HG03280 (cell line): ENCODE data around the gene CD99.
A peak's percentile ranks its signal among the peaks of the same experiment; 100 is the strongest.
"Not testable (repeated sequence)": the region's sequence is repeated elsewhere in the genome, so short reads cannot be mapped to it uniquely, and the experiment has no call there.

ENCODE experiments used
- ATAC-seq: cut with Tn5 transposase; IDR thresholded peaks from one replicate; pipeline ENCODE4 v1.9.1; 2021; ENCODE audit warnings: mild to moderate bottlenecking, moderate library complexity; ENCODE audit not compliant: unreplicated experiment

Gene CD99

DNA sequence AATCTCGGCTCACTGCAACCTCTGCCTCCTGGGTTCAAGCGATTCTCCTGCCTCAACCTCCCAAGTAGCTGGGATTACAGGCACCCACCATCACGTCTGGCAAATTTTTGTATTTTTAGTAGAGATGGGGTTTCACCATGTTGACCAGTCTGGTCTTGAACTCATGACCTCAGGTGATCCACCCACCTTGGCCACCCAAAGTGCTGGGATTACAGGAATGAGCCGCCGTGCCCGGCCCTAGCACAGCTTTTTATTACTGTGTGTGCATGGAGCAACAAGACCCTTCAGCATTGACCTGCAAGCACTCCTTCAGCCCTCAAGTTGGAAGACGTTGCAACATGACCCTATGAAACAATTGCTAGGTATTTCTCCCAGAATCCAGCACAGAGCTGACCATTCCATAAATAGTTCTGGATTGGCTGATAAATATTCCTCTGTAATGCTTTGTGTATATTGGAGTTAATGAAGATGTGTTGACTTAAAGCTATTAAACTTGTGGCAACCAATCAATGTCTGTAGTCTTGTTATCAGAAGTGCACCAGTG, 15.4 kb upstream of the CD99 start:
- ATAC-seq: not testable (repeated sequence)

DNA sequence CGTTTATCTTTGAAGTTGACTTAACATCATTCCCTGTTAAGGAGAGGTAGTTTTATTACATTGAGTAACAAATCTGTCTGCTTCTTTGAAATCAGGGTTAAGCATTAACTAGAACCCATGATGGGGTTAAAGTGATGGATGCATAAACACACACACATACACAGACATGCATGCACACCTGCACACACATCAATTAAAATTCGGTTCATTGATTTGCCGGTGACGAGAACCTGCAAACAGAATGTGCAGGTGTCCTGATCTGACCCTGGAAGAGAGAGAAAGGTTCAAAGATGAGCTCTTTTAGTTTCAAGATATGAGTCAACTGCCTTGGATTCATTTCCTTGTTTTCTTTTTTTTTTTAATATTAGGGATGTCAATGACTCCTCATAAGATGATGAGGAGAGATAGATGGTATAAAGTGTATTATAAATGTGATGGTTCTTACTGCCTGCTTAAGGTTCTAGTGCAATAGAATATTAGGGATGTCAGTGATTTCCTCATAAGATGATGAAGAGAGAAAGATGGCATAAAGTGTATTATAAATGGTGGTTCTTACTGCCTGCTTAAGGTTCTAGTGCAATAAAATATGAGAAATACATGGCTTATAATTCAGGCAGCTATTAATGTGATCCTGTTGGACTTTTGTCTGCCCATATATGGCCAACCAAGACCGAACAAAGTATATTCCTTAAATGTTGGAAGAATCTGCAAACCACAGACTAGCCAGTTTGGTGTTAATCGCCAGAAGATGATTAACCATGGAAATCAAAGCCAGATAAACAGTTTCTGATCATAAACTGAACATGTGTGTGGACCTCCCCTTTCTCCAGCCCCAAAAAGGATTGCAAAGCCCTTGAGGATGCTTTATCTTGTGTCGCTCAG, 14.1 kb upstream of the CD99 start:
- ATAC-seq: no peak

DNA sequence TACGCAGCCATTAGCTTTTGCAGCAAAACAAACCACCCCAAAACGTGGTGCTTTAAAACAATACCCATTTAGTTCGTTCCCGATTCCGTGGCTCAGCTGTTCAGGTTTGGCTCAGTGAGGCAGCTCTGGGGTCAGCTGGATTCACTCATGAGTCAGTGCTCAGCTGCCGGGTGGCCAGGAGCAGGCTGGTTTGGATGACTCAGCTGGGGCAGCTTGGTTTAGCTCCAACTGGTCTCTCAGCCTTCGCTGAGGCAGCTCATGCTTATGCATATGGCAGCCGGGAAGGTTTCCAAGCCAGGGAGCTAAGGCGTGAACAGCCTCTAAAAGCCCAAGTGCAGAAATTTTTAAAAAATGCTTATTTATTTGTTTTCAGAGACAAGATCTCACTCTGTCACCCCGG, 13.3 kb upstream of the CD99 start:
- no peak for ATAC-seq

DNA sequence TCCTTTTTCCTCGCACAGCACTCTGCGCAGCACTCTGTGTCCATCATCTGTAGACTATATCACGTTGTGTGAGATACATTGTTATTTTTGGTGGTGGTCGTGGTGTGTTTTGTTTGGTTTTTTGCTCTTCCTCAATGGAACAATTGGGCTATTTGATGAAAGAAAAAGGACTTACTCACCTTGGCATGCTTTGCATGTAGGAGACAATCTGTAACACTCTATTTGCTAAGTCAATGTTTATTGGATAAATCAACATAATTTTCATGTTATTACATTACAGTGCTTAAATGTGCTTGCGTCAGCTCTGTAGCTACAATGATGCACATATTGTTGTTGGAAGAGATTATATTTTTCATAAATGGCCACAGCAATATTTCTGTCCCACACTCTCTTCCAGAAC, 12.5 kb upstream of the CD99 start:
- no peak for ATAC-seq

DNA sequence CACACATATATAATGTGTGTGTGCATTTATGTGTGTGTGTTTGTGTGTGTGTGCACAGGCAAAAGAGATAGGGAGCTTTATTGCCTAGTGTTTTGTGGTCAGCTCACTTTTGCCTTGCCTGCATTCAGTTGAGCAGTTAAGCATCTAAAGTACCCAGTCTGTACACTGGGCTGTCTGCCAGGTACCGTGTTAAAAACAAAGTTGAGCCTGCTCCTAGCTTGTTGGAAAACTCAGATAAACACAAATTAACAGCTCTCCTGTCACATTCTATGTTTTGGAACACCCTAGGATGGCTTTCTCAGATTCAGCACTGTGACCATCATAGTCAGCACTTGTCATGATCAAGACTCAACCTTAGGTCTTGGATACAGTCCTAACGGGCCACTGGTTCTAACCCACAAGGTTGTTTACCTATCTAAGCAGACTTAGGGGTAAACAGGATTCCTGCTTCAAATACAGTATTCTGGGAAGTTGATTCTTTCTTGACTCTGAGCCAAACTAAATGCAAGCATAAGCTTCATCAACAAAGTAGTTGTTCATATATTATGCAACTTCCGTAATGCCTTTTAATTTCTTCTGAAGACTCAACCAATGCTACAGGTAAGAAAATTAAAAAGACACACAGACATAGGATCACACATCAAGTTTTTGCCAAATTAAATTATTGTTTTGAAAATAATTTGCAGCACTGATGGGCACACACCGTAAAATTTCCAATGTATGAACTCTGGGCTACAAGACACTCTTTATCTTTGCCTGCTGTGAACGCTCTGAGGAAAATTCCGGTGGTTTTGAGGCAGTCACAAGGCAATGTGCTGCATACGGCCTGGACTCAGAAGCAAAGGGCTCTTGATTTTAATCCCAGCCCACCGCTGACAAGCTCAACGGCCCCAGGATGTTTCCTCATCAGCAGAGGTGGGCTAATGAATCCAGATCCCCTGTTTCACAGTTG, 11.3 kb upstream of the CD99 start:
- no peak for ATAC-seq

DNA sequence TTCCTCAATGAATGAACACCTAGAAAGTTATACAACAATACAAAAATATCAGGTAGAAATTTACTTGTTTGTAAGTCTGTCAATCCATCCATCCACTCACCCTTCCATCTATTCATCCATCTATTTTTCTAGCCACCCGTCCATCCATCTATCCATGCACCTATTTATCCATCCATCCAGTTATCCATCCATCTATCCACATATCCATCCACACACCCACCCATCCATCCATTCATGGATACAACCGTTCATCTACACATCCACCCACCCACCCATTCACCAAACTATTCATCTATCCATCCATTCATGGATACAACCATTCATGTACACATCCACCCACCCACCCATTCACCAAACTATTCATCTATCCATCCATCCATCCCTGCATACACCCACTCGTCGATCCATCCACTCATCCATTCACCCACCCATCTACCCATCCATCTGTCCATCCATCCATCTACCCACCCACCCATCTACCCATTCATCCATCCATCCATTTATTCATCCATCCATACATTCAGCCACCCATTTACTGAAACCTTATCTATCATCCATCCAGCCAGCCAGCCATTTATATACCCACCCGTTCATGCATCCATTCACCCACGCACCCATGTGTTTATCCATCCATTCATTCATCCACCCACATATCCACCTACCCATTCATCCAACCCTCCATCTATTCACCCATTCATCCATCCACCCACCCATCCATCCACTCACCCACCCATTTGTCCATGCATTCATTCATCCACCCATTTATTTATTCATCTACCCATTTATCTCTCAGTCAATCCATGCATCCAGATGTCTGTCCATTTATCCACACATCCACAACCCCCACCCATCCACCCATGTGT, 10.4 kb upstream of the CD99 start:
- ATAC-seq: no peak

DNA sequence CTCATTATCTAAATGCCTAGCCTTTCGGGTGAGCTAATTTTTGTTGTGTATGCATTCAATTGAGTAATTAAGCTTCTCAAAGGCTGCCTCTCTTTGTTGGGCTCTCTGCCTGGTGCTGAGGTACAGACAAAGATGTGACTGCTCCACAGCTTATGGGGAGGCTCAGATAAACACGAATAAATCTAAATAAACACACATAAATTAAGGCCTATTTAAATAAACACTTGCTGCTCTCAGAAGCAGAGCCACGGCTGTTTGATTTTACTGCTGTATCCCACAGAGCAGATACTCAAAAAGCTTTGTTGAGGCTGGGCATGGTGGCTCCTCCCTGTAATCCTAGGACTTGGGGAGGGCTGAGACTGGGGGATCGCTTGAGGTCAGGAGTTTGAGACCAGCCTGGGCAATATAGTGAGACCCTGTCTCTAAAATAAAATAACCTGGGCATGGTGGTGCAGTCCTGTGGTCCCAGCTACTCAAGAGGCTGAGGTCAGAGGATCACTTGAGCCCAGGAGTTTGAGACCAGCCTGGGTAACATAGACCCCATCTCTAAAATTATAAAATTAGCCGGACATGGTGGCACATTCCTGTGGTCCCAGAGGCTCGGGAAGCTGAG, 8.4 kb upstream of the CD99 start:
- no peak for ATAC-seq

DNA sequence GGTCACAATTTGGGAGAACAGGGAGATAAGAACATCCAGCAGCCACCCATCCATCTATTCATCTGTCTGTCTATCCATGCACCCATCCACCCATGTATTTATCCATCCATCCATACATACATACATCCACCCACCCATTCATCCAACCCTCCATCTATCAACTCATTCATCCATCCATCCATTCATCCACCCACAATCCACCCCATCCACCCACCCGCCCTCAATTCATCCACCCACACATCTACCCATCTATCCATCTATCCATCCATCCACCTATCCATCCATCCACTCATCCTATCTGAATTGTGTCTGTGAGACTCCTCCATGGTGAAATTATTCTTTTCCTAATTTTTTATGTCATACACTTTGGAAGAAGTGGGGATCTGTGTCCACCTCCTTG, 6.8 kb upstream of the CD99 start:
- no peak for ATAC-seq

DNA sequence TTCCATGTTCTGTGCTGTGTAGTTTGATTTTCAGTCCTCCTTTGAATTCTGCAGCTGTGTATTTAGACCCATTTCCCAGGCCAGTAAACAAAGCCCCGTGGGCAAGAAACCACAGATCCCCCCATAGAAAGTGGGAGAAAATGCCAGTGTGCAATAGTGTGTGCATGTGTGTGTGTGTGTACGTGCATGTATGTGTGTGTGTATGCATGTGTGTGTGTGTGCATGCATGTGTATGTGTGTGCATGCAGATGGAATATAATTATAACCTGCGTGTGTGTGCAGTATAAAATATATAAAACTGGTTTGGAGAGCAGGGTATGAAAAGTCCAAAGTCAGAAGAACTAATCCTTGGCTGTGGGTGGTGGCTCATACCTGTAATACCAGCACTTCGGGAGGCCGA, 5.2 kb upstream of the CD99 start:
- ATAC-seq: no peak

DNA sequence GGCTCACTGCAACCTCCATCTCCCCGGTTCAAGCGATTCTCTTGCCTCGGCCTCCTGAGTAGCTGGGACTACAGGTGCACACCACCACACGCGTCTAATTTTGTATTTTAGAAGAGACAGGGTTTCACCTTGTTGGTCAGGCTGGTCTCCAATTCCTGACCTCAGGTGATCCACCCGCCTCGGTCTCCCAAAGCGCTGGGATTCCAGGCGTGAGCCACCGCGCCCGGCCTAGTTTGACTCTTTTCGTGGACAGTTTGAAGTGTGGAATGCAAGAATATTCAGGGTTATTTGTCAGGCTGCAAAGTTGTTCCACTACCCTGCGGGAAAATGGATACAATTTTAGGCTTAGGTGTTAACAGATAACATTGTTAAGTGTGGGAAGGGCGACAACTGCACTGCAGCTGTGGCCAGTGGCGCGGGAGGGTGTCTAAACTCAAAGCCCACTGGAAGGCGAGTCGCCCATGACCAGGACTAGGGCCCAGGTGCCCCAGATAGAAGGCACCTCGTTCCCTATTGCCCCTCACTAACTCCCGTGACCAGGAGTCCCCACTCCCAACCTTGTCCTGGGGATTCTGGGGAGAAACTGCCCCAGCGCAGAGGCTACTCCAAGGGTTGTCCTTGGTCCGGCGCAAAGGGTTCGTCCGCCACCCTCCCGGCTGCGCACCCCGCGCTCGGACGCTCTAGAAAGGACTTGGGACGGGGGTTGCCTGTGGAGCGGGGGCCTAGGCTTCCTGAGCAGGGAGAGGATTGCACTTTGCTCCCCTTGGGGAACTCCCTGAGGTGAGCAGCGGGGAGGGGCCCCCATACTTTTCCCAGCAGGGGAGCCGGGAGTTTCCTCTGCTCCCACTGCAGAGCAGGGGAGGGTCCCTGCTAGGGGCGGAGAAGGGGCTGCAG, 1.1 kb upstream of the CD99 start:
- no peak for ATAC-seq

DNA sequence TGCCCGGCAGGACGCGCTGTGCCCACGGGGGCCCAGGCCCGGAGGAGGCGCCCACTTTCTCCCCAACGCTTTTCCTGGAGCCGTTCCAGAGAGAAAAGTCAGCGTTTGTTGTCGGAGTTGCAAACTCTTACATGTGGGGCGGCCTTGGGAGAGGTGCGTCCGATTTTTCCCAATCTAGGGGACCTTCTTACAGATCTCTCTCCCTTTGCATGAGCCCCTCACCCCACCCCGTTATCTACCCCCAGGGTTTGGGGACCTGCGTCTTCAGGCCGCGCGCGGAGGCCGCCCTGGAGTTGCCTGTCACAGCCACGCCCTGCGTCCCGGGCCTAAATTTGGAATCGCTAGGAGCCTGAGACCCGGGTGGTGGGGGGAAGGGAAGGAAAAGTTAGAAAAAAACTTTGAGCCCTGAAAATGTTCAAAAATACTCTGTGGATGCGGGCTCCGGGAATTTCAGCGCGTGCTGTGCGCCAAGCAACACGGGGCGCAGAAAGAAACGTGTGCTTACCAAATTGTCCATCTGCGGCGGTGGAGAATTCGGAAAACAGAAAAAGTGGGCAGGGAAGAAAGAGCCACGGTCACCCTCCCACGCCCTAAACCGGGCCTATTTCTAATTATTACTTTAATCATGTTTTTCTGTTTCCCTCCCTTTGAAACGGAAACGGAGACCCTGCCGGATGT, 587 bp downstream of the CD99 start:
- ATAC-seq: peak; percentile 5

DNA sequence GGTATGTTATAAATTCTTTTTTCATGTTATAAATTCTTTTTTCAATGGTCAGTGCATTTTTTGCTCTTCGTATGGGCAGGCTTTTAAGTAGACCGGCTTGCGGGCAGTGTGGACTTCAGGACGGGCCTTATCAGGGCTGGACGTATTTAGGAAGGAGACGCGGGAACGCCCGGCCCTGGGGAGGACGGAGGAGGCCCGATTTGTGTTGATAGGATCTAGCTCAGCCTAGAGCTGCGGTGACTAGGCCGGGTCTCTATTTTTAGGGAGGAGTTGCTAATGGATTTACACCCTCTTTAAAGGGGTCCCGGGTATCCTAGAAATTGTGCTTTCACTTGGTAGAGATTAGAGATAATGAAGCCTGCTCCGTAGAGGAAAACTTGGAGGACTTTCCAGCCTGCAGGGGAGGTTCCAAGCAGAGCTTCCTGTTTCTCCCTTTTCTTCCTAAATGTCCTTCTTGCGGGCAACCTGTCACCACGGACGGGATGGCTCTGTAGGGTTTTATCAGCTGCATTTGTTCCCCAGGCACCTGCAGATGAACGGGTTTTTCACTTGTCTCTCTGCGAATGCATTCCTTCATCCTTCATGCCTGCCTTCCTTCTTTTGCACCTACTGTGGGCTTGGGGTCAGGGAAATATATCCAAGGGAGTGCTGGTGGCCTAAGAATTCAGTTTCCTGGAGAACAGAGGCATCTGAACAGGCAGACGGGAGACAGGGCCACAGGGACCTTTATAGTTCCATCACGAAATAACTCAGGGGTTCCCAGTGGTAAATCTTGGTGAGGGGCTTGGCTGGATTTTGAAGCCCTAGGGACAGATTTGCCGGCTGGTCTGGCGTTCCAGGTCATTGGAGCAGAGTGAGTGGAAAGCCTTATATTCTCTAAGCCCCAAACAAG, 1.4 kb downstream of the CD99 start:
- no peak for ATAC-seq

DNA sequence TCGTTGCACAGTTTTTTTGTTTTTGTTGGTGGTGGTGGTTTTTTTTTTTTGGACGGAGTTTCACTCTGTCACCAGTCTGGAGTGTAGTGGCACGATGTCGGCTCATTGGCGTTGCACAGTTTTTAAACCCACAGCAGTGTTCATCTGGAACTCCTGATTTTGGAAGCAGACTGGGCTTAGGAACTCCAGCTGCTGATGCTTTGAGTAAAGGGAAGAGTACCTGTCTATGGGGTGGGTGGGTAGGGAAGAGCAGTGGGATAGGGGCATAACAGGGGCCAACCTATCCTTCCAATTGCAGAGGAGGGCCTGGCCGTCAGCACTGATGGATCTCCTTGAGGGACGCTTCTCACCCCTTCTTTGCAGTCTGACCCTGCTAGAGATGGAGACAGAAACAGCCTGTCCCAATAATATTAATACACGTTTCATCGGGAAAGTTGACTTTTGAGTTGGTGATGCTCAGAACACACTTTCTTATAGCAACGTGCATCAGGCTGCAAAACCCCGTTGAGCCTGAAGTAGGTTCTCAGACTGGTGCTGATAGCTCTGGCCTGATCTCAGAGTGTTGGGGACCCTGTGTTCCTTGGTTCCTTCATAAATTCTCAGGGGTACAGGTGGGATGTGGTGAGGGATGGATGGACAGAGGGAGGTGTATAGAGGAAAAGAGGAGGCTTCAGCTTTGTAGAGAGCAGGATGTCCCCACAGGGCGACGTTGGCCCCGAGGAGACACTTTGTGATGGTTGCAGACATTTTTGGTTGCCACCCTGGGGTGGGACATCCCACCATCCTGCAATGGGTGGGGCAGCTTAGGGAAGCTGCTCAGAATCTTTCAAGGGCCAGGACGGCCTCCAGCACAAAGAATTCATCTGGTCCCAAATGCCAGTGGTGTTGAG, 2.3 kb downstream of the CD99 start:
- ATAC-seq: no peak

DNA sequence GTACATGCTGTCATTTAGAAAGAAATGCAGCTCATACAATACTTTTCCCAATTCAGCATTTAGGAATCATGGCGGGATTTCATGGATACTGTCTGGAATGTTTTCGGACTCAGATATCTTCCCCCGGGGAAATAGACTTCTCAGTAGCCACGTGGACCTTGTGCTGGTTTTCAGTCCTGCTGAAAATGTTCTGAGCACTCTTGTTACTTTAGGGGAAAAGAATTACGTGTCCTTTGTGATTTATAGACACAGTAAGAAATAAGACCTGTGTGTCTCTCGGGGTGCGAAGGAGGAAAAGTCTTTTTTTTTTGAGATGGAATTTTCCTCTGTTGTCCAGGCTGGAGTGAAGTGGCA, 3.8 kb downstream of the CD99 start:
- ATAC-seq: no peak

DNA sequence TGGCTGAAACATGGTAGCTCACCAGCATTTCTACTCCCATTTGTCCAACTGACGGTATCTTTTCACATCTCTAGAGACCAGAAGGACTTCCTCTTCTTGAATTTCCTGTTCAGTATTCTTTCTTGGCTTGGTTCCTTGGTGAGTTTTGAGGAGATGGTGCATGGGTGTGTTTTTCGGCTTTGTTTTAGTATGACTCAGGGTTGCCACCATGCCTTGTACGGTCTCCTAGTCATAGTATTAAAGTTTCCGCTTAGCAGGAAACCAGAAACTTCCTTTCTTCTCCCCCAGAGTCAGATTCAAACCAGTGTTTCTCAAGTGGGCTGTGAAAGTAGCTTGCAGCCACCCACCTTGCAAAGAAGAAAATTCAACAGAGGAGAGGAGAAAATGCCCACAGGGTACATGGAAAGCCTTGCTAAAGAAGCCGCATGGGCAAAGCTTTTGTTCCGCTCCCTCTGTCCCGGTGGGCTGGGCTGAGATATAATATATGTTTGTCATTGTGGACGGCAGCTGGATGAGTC, 5.7 kb downstream of the CD99 start:
- ATAC-seq: peak; percentile 81

DNA sequence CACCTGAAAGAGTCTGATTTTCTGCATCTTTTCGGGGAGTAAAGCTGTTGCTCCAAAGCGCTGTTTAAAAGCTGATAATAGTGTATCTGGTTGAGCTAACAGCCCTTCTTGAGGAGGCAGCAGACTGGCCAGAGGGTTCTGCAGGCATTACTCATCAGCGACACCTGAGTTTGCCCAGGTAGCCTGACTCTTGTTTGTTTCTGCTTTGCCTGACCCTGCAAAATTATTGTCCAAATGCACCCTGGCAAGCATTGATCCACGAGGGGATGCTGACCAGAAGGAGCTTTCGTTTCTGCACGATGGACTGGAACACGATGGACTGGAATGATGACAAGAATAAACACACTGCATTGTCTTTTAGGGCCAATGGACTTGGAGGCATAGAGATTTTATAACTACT, 6.2 kb downstream of the CD99 start:
- no peak for ATAC-seq
